ENCODE results near the gene TNS4.

The TNS4 gene

GRCh38 chr17:40483679-40484078 is 17.7 kb downstream of the TNS4 start:
- H3K4me3 ChIP-seq (ENCODE audit: low read depth in 1 of 5, low read length in 5 of 5), result no peak overlapping the region

GRCh38 chr17:40482722-40483121 is 18.7 kb downstream of the TNS4 start:
- no peak overlapping the region for H3K4me3 ChIP-seq (ENCODE audit: low read depth in 1 of 5, low read length in 5 of 5)
- peaks cover 2 to 27% (median 18%) of the 10 kb centered on the region in 5 donors for H3K4me1 ChIP-seq (ENCODE audit: control insufficient read depth in 5 of 5, insufficient read depth in 5 of 5, low read length in 5 of 5)
- H3K27me3 ChIP-seq (ENCODE audit: control insufficient read depth in 5 of 5, insufficient read depth in 4 of 5, low read length in 5 of 5), result peaks cover 0 to 2% (median 0%) of the 10 kb centered on the region in 5 donors
- H3K36me3 ChIP-seq (ENCODE audit: control insufficient read depth in 5 of 5, insufficient read depth in 5 of 5, low read length in 5 of 5), result no peaks in the 10 kb centered on the region
- no peaks in the 10 kb centered on the region for H3K9me3 ChIP-seq (ENCODE audit: control insufficient read depth in 5 of 5, low read length in 5 of 5)
- H3K9ac ChIP-seq (ENCODE audit: low read length in 5 of 5), result no peak overlapping the region
- H3K27ac ChIP-seq (ENCODE audit: low read depth, low read length), result no peak overlapping the region

More at GRCh38 chr17:40483679-40484078, 17.7 kb downstream of the TNS4 start:
- Histone ChIP-seq H3K4me1 (ENCODE audit: control insufficient read depth in 5 of 5, insufficient read depth in 5 of 5, low read length in 5 of 5) (peaks cover 2 to 27% (median 18%) of the 10 kb centered on the region in 5 donors), H3K9me3 (ENCODE audit: control insufficient read depth in 5 of 5, low read length in 5 of 5) (no peaks in the 10 kb centered on the region), H3K27me3 (ENCODE audit: control insufficient read depth in 5 of 5, insufficient read depth in 4 of 5, low read length in 5 of 5) (peaks cover 0 to 2% (median 0%) of the 10 kb centered on the region in 5 donors), H3K9ac (ENCODE audit: low read length in 5 of 5) (no peak overlapping the region), H3K36me3 (ENCODE audit: control insufficient read depth in 5 of 5, insufficient read depth in 5 of 5, low read length in 5 of 5) (no peaks in the 10 kb centered on the region), H3K27ac (ENCODE audit: low read depth, low read length) (no peak overlapping the region)

- H3K9ac ChIP-seq (ENCODE audit: low read length in 5 of 5), result no peak overlapping the region
- no peak overlapping the region for H3K4me3 ChIP-seq (ENCODE audit: low read depth in 1 of 5, low read length in 5 of 5)
- peaks cover 0 to 2% (median 0%) of the 10 kb centered on the region in 5 donors for H3K27me3 ChIP-seq (ENCODE audit: control insufficient read depth in 5 of 5, insufficient read depth in 4 of 5, low read length in 5 of 5)
- no peaks in the 10 kb centered on the region for H3K36me3 ChIP-seq (ENCODE audit: control insufficient read depth in 5 of 5, insufficient read depth in 5 of 5, low read length in 5 of 5)
- peaks cover under 1 to 17% (median 13%) of the 10 kb centered on the region in 5 donors for H3K4me1 ChIP-seq (ENCODE audit: control insufficient read depth in 5 of 5, insufficient read depth in 5 of 5, low read length in 5 of 5)
- H3K27ac ChIP-seq (ENCODE audit: low read depth, low read length), result no peak overlapping the region
- H3K9me3 ChIP-seq (ENCODE audit: control insufficient read depth in 5 of 5, low read length in 5 of 5), result no peaks in the 10 kb centered on the region
Observed at GRCh38 chr17:40481106-40481505, 20.3 kb downstream of the TNS4 start.

DNA sequence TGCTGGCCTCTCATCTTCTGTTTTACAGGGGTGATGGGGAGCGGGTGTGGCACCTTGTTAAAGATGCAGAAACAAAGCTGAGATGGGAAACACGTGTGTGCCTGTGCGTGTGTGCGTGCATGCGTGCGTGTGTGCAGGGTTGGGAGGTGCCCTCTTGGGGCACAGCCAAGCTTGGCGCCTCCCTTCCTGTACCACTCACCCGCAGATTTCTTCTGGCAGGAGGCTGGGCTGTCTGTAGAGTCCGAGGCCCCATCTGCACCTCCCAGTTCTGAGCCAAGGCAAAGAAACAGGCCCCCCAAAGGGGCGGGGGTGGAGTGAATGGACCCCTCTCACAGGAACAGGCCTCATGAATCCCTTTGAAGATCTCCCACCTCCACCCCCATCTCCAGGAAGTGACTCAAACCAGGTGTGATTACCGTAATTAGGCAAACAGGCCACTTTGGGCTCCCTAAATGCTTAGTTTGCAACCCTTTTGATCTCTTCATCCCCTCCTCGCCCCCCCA is 20.9 kb downstream of the TNS4 start:
- Histone ChIP-seq H3K4me3 (ENCODE audit: low read depth in 1 of 5, low read length in 5 of 5) (no peak overlapping the region), H3K36me3 (ENCODE audit: control insufficient read depth in 5 of 5, insufficient read depth in 5 of 5, low read length in 5 of 5) (no peaks in the 10 kb centered on the region), H3K27me3 (ENCODE audit: control insufficient read depth in 5 of 5, insufficient read depth in 4 of 5, low read length in 5 of 5) (peaks cover 0 to 2% (median 0%) of the 10 kb centered on the region in 5 donors), H3K27ac (ENCODE audit: low read depth, low read length) (no peak overlapping the region), H3K9me3 (ENCODE audit: control insufficient read depth in 5 of 5, low read length in 5 of 5) (no peaks in the 10 kb centered on the region), H3K9ac (ENCODE audit: low read length in 5 of 5) (no peak overlapping the region), H3K4me1 (ENCODE audit: control insufficient read depth in 5 of 5, insufficient read depth in 5 of 5, low read length in 5 of 5) (peaks cover 0 to 21% (median 14%) of the 10 kb centered on the region in 5 donors)

DNA sequence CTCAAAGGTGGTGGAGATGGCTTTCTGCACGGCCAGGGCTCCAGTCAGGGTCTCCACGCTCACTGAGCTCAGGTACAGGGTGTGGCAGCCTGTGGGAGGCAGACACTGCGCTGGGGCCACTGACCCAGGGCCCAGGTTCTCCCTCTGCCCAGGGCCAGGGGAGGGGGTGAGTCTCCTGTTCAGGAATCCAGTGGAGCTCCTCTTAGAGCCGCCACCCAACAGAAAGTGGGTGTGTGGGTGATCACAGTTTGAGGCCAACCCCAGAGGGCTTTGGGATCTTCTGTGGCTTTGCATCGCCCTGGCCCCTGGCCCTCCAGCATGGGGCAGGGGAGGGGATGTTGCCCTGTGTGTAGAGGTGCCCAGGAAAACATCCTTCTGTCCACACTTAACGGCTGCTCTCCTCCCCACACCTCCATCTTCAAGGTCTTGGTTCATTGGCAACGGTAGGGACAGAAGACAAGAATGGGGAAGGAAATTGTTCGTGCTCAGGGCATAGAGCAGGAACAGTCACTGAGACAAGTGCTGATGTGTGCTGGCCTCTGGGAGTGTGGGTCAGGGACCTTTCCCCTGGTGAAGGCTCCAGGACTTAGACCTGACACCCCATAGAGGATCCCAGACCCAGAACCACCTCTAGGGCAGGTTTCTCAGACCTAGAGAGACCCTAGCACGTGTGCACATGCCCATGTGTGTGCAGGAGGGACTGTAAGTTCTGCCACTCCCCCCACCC is 21.5 kb downstream of the TNS4 start:
- no peak overlapping the region for H3K9ac ChIP-seq (ENCODE audit: low read length in 5 of 5)
- peaks cover 0 to 24% (median 17%) of the 10 kb centered on the region in 5 donors for H3K4me1 ChIP-seq (ENCODE audit: control insufficient read depth in 5 of 5, insufficient read depth in 5 of 5, low read length in 5 of 5)
- no peaks in the 10 kb centered on the region for H3K36me3 ChIP-seq (ENCODE audit: control insufficient read depth in 5 of 5, insufficient read depth in 5 of 5, low read length in 5 of 5)
- no peaks in the 10 kb centered on the region for H3K9me3 ChIP-seq (ENCODE audit: control insufficient read depth in 5 of 5, low read length in 5 of 5)
- no peak overlapping the region for H3K4me3 ChIP-seq (ENCODE audit: low read depth in 1 of 5, low read length in 5 of 5)
- H3K27me3 ChIP-seq (ENCODE audit: control insufficient read depth in 5 of 5, insufficient read depth in 4 of 5, low read length in 5 of 5), result peaks cover 0 to 2% (median 0%) of the 10 kb centered on the region in 5 donors
- no peak overlapping the region for H3K27ac ChIP-seq (ENCODE audit: low read depth, low read length)

GRCh38 chr17:40478486-40478885 is 22.9 kb downstream of the TNS4 start:
- Histone ChIP-seq H3K27ac (ENCODE audit: low read depth, low read length) (no peak overlapping the region), H3K9ac (ENCODE audit: low read length in 5 of 5) (no peak overlapping the region), H3K4me3 (ENCODE audit: low read depth in 1 of 5, low read length in 5 of 5) (no peak overlapping the region), H3K27me3 (ENCODE audit: control insufficient read depth in 5 of 5, insufficient read depth in 4 of 5, low read length in 5 of 5) (peaks cover 0 to 2% (median 0%) of the 10 kb centered on the region in 5 donors), H3K9me3 (ENCODE audit: control insufficient read depth in 5 of 5, low read length in 5 of 5) (no peaks in the 10 kb centered on the region), H3K4me1 (ENCODE audit: control insufficient read depth in 5 of 5, insufficient read depth in 5 of 5, low read length in 5 of 5) (peaks cover 0 to 24% (median 17%) of the 10 kb centered on the region in 5 donors), H3K36me3 (ENCODE audit: control insufficient read depth in 5 of 5, insufficient read depth in 5 of 5, low read length in 5 of 5) (no peaks in the 10 kb centered on the region)

DNA sequence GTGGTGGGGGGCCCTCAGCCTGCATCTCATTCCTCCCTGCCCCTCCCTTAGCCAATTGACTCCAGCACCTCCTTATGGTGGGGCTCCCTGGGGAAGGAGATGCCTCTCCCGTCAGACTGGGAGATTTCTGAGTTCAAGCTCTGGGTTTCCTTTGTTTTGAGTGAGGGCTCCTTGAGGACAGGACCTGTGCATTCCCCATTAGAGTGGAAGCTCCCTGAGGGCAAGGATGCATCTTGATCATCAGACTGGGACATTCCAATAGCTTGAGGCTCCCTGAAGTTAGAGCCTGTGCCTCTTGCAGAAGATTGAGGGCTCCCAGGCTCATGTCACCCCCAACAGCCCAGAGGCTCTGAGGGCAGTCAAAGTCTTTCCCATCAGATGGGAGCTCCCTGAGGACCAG is 23.6 kb downstream of the TNS4 start:
- H3K9me3 ChIP-seq (ENCODE audit: control insufficient read depth in 5 of 5, low read length in 5 of 5), result no peaks in the 10 kb centered on the region
- no peaks in the 10 kb centered on the region for H3K36me3 ChIP-seq (ENCODE audit: control insufficient read depth in 5 of 5, insufficient read depth in 5 of 5, low read length in 5 of 5)
- no peak overlapping the region for H3K9ac ChIP-seq (ENCODE audit: low read length in 5 of 5)
- peaks cover 0 to 24% (median 17%) of the 10 kb centered on the region in 5 donors for H3K4me1 ChIP-seq (ENCODE audit: control insufficient read depth in 5 of 5, insufficient read depth in 5 of 5, low read length in 5 of 5)
- H3K27ac ChIP-seq (ENCODE audit: low read depth, low read length), result no peak overlapping the region
- peaks cover 0 to 2% (median 0%) of the 10 kb centered on the region in 5 donors for H3K27me3 ChIP-seq (ENCODE audit: control insufficient read depth in 5 of 5, insufficient read depth in 4 of 5, low read length in 5 of 5)
- H3K4me3 ChIP-seq (ENCODE audit: low read depth in 1 of 5, low read length in 5 of 5), result no peak overlapping the region

GRCh38 chr17:40475234-40475908 is 26.1 kb downstream of the TNS4 start:
- H3K4me3 ChIP-seq (ENCODE audit: low read depth in 1 of 5, low read length in 5 of 5), result no peak overlapping the region
- H3K36me3 ChIP-seq (ENCODE audit: control insufficient read depth in 5 of 5, insufficient read depth in 5 of 5, low read length in 5 of 5), result no peaks in the 10 kb centered on the region
- H3K27me3 ChIP-seq (ENCODE audit: control insufficient read depth in 5 of 5, insufficient read depth in 4 of 5, low read length in 5 of 5), result peaks cover 0 to 2% (median 0%) of the 10 kb centered on the region in 5 donors
- H3K4me1 ChIP-seq (ENCODE audit: control insufficient read depth in 5 of 5, insufficient read depth in 5 of 5, low read length in 5 of 5), result peaks cover 0 to 16% (median 12%) of the 10 kb centered on the region in 5 donors
- no peak overlapping the region for H3K9ac ChIP-seq (ENCODE audit: low read length in 5 of 5)
- H3K27ac ChIP-seq (ENCODE audit: low read depth, low read length), result no peak overlapping the region
- H3K9me3 ChIP-seq (ENCODE audit: control insufficient read depth in 5 of 5, low read length in 5 of 5), result no peaks in the 10 kb centered on the region

- H3K27ac ChIP-seq (ENCODE audit: low read depth, low read length), result no peak overlapping the region
- H3K4me1 ChIP-seq (ENCODE audit: control insufficient read depth in 5 of 5, insufficient read depth in 5 of 5, low read length in 5 of 5), result peaks cover 0 to 10% (median 7%) of the 10 kb centered on the region in 5 donors
- H3K36me3 ChIP-seq (ENCODE audit: control insufficient read depth in 5 of 5, insufficient read depth in 5 of 5, low read length in 5 of 5), result no peaks in the 10 kb centered on the region
- peaks cover 0 to under 1% (median 0%) of the 10 kb centered on the region in 5 donors for H3K27me3 ChIP-seq (ENCODE audit: control insufficient read depth in 5 of 5, insufficient read depth in 4 of 5, low read length in 5 of 5)
- no peak overlapping the region for H3K9ac ChIP-seq (ENCODE audit: low read length in 5 of 5)
- H3K4me3 ChIP-seq (ENCODE audit: low read depth in 1 of 5, low read length in 5 of 5), result no peak overlapping the region
- no peaks in the 10 kb centered on the region for H3K9me3 ChIP-seq (ENCODE audit: control insufficient read depth in 5 of 5, low read length in 5 of 5)
Observed at GRCh38 chr17:40474419-40475002, 26.9 kb downstream of the TNS4 start.
